GM18867 (cell line): ENCODE data around the gene TENM4.

Source experiments
- ATAC-seq: cut with Tn5 transposase; IDR thresholded peaks from one replicate; pipeline ENCODE4 v1.9.1; 2021; ENCODE audit warnings: mild to moderate bottlenecking, moderate library complexity; ENCODE audit not compliant: unreplicated experiment

The TENM4 gene

DNA sequence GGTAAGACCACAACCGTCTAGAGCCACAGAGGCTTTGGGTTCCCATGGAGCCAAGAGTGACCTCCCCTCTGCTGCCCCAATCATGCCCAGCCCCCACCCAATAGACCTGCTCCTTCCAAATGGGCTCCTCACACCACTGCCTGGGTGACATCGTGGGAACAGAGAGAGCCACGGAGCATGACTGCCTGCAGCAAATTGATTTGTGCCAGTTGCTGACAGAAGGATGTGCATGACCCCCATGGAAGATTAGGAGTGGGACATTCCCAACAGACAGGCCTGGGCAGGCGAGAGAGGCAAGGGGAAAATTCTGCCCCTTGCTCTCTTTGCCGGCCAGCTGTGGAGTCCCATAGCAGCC, 88.5 kb downstream of the TENM4 start:
- no peak for ATAC-seq

DNA sequence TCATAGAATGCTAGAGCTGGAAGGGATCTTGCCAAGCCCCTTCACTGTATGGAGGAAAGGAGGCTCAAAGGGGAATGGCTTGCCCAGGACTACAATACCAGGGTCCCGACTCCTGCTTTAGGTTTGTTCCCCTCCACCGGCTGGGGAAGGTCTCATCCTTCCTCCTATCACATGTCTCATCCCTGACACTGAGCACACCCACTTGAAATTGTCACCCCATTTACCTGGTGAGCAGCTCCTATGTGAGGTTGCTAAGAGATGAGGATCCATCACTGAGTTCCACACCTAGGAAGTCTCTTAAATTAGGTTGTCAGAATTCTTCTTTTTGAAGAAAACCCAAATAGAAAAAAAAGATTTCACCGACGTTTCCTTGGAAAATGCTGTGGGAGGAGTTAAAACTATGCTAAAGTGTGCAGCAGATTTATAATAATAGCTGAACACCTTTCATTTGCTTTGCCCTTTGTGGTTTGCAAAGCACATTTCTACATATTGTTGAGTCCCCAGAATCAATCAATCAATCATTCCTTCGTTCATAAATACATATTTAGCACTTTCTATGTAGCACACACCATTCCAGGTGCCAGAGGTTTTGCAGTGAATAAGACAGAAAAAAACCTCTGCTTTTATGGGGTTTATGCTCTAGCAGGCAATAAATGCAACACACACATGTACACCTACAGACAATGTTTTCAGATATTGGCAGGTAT, 91.7 kb downstream of the TENM4 start:
- ATAC-seq: no peak

DNA sequence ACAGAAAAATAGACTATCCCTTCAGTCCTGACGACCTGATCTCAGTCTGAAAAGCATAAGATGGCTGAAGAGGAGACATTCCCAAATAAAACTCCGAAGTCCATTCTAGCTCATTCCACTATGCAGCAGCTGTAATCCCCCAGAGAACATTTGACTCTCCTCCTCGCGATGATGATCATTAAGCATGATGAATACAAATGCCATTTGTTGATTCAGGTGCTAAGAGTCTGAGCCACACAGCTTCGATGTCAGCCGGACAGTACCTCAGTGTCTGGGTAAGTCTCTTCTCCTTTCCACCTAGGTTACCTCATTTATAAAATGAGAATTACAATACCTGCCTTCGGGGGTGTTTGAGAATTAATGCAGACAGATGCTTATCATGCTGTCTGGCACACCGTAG, 94.8 kb downstream of the TENM4 start:
- ATAC-seq: no peak

DNA sequence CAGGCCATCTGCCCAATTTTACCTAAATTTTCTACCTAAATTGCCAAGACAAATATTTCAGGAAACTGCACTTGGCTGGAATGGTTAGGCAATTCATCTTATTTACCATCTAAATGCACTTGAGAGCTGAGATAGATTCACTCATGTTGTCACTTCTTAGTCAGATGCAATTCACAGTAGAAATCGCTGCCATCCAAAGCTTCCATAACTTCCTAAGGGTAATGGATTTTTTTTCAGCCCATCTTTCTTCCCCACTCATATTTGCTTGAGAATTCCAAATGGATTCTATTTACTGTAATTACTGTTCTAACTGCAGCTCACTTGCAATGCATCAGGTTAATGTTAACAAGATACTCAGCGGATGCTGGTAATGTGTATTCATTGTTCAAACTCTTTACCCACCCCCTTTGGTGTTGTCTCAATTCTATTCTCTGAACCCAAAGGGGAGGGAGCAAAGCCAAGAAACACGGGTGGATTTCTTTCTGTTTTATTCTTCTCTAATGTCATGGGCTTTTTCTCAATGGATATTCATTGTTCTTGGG, 96.0 kb downstream of the TENM4 start:
- ATAC-seq: no peak

DNA sequence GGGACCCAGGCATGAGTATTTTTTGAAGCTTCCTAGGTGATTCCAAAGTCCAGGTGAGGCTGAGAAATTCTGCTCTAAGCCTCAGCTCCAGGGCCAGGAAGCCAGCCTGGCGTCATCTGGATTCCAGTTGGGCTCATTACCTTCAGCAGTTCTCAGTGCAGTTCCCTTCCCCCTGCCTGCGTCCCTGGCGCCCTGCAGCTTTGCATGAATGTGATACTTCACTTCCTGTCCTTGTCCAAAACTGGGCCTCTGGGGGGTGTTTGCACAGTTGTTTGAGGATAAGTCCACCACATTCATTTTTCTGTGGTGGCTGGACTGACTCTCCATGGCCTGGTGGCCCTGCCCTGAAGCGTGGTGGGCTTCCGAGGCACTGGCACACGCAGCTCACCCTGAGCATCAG, 98.1 kb downstream of the TENM4 start:
- no peak for ATAC-seq

DNA sequence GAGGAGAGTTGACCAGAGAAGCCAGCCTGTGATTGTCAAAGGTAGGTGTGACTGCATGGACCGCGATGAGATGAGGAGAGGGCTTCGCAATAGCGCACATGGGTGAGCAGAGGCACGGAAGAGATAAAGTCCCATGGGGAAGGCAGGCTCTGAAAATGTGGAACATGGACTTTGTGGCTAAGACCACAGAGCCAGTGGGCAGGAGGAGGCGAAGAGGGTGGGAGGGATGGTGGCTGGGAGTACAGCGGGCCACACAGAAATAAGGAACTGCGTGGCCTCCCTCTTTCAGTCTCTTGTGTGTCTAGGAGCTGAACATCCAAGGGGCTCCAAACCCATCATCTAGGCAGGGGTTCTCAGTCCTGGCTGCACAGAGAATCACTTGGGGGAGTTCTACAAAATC, 98.6 kb downstream of the TENM4 start:
- no peak for ATAC-seq

DNA sequence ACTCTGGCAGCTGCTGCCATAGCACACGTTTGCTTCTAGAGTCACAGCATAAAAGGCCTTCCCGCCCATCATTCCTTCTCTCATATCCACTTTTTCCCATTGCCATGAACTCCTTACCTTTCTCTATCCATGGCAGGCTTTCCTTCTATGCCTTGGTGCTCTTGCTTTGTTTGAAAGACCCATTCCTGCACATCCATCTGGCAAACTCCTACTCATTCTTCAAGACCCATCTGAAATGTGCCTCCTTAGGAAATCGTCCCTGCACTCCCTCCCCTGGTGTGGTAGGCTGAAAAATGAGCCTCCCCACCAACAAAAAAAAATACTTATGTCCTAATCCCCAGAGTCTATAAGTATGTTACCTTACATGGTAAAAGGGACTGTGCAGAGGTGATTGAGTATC, 100.3 kb downstream of the TENM4 start:
- ATAC-seq: no peak

DNA sequence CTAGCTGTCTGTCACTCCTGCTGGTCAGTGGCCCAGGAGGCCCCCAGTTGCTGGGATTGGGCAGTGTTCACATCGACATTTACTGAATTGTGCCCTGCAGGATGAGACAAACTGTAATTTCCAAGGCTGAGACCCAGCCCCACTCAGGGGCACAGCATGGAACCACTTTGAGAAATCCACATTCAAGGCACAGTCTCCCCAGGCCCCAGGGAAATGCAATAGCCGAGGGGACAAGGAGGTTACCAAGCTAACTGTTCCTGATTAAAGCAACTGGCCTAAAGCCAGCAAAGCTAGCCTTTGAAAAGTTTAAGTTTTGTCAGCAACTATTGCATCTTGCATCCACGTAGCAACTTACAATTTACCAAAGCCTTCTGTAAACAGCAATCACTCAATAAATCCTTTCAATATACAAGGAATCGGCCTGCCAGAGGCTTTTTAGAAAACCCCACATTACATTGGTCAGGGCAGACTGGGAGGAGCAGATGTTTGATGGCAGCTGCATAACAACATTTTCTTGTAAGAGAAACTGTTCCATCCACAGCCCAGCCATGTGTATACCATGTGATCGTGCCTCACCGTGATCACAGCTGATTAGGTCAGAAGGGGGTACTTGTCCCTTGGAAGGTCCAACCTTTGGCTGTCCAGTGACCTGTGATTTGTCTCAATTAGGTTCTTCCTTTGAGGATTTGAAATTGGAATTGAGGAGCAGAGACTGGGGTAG, 103.9 kb downstream of the TENM4 start:
- no peak for ATAC-seq

DNA sequence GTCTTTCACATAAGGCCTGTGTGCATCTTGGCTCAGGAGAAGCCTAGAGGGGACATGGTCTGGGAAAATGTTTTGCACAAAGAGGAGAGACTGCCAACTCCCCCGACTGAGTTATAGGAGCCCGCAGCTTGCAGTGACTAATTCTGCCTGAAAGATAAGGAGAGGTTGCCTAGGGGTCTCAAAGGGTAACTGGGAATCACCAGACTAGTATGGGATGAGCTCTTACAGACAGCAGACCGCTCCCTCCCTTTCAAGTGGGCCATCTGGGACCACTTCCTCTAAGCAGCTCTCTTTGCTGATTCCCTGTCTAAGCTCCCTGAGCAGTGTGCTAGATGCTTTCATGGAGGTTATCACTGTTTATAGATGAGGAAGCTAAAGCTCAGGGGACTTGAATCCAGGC, 105.1 kb downstream of the TENM4 start:
- ATAC-seq: no peak

DNA sequence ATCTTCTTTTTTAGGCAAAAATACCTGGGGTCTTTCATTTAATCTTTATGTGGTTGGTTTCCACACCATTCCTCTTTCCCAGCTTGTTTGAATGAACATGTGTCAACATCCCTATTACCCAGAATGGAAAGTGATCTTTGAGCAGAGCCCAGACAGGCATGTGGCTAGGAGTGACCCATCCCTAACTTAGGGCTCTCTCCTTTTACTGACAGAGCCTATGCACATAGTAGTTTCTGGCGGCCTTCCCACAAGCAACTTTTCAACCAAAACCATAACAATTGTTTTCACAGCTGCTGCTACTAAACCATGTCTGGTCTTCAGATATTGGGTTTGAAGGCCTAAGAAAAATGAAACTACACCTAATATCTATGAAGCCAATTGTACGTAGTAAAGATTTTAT, 107.5 kb downstream of the TENM4 start:
- ATAC-seq: no peak

DNA sequence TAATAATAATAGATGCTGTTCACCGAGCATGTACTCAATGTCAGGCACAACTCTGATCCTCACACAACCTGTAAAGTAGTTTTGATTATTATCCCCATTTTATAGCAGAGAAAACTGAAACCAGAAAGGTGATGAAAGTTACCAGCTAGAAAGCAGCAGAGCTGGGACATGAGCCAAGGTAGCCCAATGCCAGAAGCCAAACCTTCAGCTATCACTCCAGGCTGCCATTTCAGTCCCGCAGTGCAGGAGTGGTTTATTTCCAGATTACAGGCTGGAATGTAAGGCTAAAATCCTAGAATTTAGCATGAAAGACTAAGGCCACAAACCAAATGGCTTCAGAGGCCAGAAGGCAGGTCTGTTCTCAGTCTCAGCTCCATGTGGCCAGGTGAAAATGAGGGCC, 108.8 kb downstream of the TENM4 start:
- no peak for ATAC-seq

DNA sequence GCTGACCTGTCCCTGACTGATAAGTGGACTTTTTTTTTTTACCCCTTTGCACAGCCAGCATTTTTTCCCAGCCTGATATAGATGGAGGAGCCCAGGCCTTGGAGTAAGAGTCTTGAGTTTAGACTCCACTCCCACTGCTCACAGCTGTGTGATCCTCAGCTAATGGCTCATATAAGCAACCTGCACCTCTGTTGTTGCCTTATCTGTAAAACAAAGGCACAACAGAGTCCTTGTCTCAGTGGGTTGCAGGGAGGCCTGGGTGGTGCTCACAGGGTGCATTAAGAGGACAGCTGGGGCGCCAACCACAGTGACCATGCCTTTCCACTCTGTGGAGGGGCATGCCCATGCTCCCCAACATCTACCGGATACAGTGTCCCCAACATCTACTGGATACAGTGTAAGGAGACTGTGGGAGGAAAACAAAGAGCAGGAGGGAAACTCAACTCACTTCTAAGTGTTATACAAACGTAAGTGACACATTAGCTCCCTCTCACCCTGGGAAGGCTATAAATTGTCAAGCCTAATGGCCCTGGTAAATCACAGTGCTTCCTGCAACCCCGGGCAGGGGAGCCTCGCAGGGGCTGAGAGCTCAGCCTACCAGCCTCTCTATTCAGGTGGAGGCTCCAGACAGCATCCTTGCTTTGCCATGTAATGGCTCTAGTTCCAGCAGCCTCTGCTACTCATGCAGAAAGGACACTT, 109.5 kb downstream of the TENM4 start:
- no peak for ATAC-seq

DNA sequence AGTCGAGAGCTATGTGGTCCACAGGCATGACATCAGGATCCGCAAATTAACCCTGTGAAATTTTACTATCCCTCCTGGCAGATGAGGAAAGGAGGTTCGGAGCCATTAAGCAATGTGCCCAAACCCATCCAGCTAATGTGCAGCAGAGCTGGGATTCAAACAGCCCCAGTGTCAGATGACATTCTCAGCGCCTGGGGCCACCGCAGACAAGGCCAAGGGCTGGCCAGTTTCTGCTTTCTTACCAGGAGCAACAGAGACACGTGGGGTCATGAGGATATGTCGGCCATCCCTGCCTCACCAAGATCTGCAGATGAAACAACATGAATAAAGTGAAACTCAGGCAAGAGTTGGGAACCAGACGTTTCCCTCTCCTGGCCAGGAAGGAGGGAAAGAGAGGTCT, 110.2 kb downstream of the TENM4 start:
- ATAC-seq: no peak

DNA sequence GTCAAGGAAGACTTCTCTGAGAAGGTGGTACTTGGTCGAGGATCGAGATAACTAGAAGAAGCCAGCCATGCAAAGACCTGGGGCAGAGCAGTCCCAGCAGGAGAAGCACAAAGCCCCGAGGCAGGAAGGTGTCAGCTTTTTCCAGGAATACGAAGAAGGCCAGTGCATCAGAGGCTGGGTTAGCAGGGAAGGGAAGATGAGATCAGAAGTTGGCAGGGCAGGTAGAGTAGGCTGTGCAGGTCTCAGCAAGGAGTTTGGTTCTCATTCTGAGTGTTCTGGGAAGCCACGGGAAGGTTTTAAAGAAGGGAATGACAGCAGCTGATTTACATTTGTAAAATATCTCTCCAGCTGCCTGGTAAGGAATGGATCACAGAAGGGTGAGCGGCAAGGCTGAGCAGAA, 111.3 kb downstream of the TENM4 start:
- ATAC-seq: no peak

DNA sequence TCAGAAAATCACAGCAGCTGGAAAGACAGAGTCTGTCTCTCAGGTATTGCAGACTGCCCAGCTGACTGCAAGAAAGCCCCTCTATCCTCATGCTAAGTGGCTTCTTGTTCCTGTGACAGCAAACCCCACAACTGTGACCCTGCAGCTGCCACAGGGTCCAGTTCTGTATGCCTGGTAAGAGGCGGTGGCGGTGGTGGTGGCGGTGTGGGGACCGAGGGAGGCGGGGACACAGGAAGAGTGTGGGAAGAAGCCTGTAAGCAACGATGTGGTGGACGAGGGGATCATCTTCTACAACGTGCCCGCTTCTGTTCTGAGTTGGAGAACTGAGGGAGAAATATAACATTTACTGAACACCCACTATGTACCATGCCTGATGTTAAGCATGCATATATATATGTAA, 112.4 kb downstream of the TENM4 start:
- no peak for ATAC-seq

DNA sequence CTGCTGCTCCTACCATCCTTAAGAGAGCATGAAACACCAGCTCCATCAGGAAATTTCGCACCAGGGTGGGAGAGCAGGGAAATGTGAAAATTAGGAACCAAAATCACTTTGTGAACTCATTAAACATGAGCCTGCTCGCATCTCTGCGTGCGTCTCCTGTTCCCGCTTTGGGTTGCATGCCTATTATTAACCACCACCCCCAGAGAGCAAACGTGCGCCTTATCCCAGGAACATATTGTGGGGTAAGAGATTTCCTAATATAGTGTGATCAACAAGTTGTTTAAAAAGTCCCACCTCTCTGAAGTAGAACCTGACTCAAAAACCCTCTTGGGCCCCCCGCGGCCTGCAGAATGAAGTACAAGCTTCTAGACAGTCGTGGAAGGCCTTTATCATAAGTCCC, 115.0 kb downstream of the TENM4 start:
- no peak for ATAC-seq

DNA sequence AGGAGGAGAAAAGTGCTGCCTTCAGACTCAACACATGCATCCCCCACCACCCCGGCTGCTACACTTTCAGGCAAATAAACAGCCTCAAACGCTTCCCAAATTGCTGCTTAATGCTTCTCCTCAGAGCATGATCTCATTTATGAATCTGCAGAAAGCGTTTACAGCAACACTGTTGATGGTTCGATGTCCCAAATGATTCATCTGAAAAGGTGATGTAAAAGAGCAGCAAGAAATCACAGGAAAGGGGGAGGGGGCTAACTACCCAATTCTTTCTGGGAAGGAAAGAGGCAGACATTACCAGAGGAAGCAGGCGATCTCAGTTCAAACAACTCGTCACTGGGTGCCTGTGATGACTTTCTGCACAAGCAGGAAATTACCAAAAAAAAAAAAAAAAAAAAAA, 119.6 kb downstream of the TENM4 start:
- ATAC-seq: no peak

DNA sequence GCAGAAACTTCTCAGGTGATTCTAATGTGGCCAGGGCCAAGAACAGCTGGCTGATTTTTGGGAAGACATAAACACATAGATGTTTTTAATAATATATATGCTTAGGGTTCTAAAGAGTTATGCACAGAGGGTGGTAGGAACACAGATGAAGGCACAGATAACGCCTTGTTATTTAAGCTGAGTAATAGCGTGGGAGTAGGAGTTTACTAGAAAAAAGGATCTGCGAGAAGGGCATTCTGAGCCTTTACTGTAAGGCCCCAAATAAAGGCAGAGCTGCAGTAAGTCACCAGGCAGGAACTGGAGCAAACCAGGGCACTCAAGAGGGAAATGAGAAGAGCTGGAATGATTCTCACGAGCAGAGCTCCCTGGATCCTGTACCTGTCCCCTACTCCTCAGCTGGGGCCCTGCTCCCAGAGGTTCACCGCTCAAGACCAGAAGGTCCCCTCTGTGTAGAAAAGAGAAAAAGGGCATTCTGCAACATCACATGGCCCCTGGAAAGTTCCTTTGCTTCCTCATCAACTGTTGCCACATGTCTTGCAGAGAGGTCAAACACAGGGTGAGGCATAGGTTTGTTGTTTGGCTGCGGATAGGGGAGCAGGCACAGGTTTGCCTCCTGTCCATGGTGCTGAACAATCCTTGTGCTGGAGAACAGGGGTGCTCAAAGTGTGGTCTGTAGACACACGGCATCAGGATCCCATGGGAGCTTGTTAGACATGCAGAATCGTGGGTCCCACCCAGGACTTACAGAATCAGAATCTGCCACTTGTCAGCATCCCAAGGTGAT, 125.7 kb downstream of the TENM4 start:
- ATAC-seq: no peak

DNA sequence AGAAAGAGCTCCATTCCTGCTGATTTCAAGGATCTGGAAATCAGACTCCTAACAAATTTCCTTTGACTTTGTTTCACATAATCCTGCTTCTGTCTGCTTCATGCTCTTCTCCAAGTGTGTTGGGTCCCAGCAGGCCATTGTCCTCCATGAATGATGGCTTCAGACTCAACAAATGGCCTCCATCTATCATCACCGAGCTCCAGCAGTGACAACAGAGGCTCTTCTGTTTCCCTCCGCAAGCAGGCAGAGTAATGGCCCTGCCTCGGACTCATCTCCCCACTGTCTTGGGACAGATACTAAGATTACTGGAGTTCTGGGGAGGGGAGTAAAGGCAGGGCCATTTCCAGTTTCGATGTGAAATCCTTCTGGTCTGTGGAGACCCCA, 127.3 kb downstream of the TENM4 start:
- ATAC-seq: no peak

DNA sequence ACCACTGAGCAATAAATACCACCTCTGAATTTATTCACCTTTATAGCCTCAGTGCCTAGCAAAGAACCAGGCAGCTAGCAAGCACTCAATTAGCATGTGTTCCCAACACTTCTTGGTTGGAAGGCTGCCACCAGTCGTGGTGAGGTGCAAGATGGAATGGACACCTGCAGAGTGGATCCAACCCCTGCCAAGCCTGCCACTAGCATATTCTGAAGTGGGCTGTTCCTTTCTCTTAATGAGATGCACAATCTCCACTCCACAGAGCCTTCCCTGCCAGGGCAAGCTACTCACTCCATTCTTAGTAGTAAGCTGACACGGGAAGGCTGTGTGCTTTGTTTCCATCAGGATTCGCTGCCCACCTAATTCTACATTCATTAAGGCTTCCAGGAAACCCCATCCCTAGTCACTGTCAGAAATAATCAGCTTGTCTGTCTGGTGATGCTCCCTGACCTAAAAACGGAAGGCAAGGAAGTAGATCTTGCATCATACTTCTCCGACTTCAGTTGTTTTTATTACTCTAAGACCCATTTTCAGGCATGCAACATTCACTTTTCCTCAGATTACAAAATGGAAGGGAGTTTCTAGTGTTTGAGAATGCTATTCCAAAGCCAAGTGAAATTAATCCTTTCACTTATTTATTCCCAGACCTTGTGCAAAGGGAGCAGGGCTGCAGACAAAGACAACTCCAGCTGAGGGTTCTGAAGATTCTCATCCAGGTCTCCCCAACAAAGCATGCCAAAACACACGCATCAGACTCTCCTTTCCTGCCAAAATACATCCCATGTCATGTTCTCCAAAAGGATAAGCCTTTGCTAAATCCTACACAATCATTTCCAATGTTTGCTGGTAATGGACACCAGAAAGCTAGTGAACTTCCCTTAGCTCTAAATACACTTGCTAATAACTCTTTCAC, 128.0 kb downstream of the TENM4 start:
- ATAC-seq: no peak
